ENCODE measurements around the gene NFASC. TPM values are rescaled to one million over a fixed set of nuclear protein-coding genes. Genes with fewer than 3 reads are reported as not detected.

Gene NFASC
- total RNA-seq, 2 experiments from 2014 or later, result not detected

DNA sequence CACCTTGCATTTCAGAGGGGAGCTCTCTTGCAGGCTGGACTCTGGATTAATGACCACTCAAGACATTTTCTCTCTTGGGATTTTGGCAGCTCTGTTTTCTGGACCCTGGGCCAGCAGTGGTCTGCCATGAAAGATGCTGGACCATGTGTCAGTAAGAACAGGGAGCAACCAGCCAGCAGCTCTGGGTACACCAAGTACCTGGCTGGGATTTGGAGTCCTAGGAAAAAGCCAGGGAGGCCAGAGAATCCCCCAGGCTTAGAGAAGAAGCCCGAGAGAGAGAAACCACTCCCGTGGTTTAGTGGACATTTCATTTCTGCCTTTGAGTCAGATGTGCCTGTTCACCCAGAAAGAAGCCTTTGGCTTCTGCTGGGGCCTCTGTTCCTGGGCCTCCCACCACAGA, 2.5 kb downstream of the NFASC start:
- Mint-ChIP-seq H3K4me1 (ENCODE audit: low read depth) (no peaks in the 10 kb centered on the region), H3K4me3 (no peak overlapping the region), H3K27ac (no peak overlapping the region), H3K27me3 (peaks cover 19% of the 10 kb centered on the region), H3K9me3 (no peaks in the 10 kb centered on the region), H3K36me3 (ENCODE audit: low read depth) (no peaks in the 10 kb centered on the region)
- Histone ChIP-seq H3K27me3 (ENCODE audit: control insufficient read depth in 1 of 2, insufficient read depth in 2 of 2, low read length in 2 of 2) (peaks cover 0 to 5% of the 10 kb centered on the region in 2 experiments), H3K4me3 (ENCODE audit: low read length) (no peak overlapping the region), H3K27ac (ENCODE audit: low read depth in 1 of 2, low read length in 2 of 2) (no peak overlapping the region), H3K9me3 (ENCODE audit: control insufficient read depth in 1 of 2, insufficient read depth in 1 of 2, low read length in 2 of 2) (peaks cover 0 to 3% of the 10 kb centered on the region in 2 experiments), H3K4me1 (ENCODE audit: insufficient read depth, low read length) (no peaks in the 10 kb centered on the region), H3K36me3 (ENCODE audit: insufficient read depth, low read length) (no peaks in the 10 kb centered on the region)
- no peak for ATAC-seq (ENCODE audit: poor library complexity)
- TF ChIP-seq, protein P1, sequence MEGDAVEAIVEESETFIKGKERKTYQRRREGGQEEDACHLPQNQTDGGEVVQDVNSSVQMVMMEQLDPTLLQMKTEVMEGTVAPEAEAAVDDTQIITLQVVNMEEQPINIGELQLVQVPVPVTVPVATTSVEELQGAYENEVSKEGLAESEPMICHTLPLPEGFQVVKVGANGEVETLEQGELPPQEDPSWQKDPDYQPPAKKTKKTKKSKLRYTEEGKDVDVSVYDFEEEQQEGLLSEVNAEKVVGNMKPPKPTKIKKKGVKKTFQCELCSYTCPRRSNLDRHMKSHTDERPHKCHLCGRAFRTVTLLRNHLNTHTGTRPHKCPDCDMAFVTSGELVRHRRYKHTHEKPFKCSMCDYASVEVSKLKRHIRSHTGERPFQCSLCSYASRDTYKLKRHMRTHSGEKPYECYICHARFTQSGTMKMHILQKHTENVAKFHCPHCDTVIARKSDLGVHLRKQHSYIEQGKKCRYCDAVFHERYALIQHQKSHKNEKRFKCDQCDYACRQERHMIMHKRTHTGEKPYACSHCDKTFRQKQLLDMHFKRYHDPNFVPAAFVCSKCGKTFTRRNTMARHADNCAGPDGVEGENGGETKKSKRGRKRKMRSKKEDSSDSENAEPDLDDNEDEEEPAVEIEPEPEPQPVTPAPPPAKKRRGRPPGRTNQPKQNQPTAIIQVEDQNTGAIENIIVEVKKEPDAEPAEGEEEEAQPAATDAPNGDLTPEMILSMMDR (IDR thresholded peaks at IDR 0.05), result no peak
- POLR2A ChIA-PET, result no interaction called here
- no peak for DNase-seq
- intact Hi-C loops (cut with DNase I, micrococcal nuclease), result no loop called here
- CTCF ChIA-PET, result no interaction called here

DNA sequence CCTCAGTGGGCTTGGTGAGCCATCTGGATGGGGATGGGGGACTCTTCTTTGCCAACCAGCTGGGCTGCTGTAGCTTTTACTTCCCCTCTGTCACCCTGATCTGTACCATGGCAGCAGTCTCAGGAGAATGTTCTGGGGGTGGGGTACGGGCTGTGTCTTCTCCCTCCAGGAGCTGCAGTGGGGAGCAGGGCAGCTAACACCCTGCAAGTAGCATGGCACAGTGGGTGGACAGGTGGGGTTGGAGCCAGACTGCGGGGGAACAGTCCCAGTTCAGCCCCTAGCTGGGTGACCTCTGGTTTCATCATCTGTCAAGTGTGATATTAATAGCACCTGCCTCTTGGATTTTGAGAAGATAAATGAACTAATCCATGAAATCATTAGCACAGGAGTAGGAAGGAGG, 3.1 kb downstream of the NFASC start:
- no peaks in the 10 kb centered on the region for H3K36me3 ChIP-seq (ENCODE audit: insufficient read depth, low read length)
- intact Hi-C loops (cut with DNase I, micrococcal nuclease), result no loop called here

DNA sequence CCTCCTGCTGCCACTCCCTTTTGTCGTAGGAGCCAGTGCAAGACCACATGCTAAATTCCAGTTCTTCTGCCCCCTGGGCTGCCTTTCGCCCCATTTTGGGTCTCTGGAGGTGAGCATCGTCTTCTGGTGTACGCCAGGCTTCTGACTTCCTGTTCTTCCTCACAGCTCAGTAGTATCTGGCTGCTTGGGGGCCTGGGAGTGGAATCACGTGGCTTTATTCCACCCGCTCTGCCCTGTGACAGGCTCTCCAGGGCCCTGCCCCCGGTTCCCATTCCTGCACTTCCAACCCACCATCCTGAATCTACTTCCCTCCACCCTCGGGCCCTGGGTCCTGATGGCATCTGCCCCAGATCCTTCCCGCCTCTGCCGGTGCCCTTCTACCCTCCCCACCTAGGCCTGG, 3.6 kb downstream of the NFASC start:
- H3K9me3 Mint-ChIP-seq, result no peaks in the 10 kb centered on the region
- ChIA-PET POLR2A (no interaction called here), CTCF (no interaction called here)
- Histone ChIP-seq H3K27me3 (ENCODE audit: control insufficient read depth in 1 of 2, insufficient read depth in 2 of 2, low read length in 2 of 2) (peaks cover 0 to 5% of the 10 kb centered on the region in 2 experiments), H3K4me1 (ENCODE audit: insufficient read depth, low read length) (no peaks in the 10 kb centered on the region), H3K36me3 (ENCODE audit: insufficient read depth, low read length) (no peaks in the 10 kb centered on the region), H3K4me3 (ENCODE audit: low read length) (no peak overlapping the region), H3K27ac (ENCODE audit: low read depth in 1 of 2, low read length in 2 of 2) (no peak overlapping the region), H3K9me3 (ENCODE audit: control insufficient read depth in 1 of 2, insufficient read depth in 1 of 2, low read length in 2 of 2) (peaks cover 0 to 3% of the 10 kb centered on the region in 2 experiments)
- H3K4me1 Mint-ChIP-seq (ENCODE audit: low read depth), result no peaks in the 10 kb centered on the region
- no peak overlapping the region for H3K27ac Mint-ChIP-seq
- H3K4me3 Mint-ChIP-seq, result no peak overlapping the region
- TF ChIP-seq, protein P1 (IDR thresholded peaks at IDR 0.05), result no peak
- H3K27me3 Mint-ChIP-seq, result peaks cover 19% of the 10 kb centered on the region
- no peak for ATAC-seq (ENCODE audit: poor library complexity)
- no peaks in the 10 kb centered on the region for H3K36me3 Mint-ChIP-seq (ENCODE audit: low read depth)
- intact Hi-C loops (cut with DNase I, micrococcal nuclease), result no loop called here
- no peak for DNase-seq

More for the DNA sequence above, 3.1 kb downstream of the NFASC start:
- CTCF ChIA-PET, result no interaction called here
- Histone ChIP-seq H3K27me3 (ENCODE audit: control insufficient read depth in 1 of 2, insufficient read depth in 2 of 2, low read length in 2 of 2) (peaks cover 0 to 5% of the 10 kb centered on the region in 2 experiments), H3K9me3 (ENCODE audit: control insufficient read depth in 1 of 2, insufficient read depth in 1 of 2, low read length in 2 of 2) (peaks cover 0 to 3% of the 10 kb centered on the region in 2 experiments), H3K4me1 (ENCODE audit: insufficient read depth, low read length) (no peaks in the 10 kb centered on the region), H3K4me3 (ENCODE audit: low read length) (no peak overlapping the region), H3K27ac (ENCODE audit: low read depth in 1 of 2, low read length in 2 of 2) (no peak overlapping the region)
- DNase-seq (no peak), ATAC-seq (ENCODE audit: poor library complexity) (no peak)
- Mint-ChIP-seq H3K36me3 (ENCODE audit: low read depth) (no peaks in the 10 kb centered on the region), H3K9me3 (no peaks in the 10 kb centered on the region), H3K4me1 (ENCODE audit: low read depth) (no peaks in the 10 kb centered on the region), H3K4me3 (no peak overlapping the region), H3K27me3 (peaks cover 19% of the 10 kb centered on the region), H3K27ac (no peak overlapping the region)
- POLR2A ChIA-PET, result no interaction called here
- TF ChIP-seq, protein P1 (IDR thresholded peaks at IDR 0.05), result no peak
